GM21360 (cell line): ENCODE results near the gene RPS21.

Source experiments
- ATAC-seq: cut with Tn5 transposase; IDR thresholded peaks from one replicate; pipeline ENCODE4 v1.9.1; 2021; ENCODE audit warnings: mild to moderate bottlenecking, moderate library complexity; ENCODE audit not compliant: unreplicated experiment

The RPS21 gene

DNA sequence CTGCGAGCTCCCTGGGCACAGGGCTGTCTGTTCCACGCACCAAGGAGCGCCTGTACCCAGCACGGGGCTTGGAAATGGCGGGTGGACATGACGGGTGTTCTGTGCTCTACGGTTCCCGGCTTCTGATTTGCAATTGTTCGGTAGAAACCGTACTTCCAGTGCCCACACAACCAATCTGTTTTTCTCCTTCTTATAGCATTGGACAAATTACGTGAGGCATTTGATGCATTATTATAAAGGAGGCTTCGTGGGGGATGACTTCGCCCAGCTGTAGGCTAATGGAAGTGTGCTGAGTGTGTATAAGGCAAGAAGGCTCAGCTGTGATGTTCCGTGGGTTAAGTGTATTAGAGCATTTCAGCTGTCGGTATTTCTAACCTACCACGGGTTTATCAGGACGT is 9.8 kb upstream of the RPS21 start:
- ATAC-seq = no peak

DNA sequence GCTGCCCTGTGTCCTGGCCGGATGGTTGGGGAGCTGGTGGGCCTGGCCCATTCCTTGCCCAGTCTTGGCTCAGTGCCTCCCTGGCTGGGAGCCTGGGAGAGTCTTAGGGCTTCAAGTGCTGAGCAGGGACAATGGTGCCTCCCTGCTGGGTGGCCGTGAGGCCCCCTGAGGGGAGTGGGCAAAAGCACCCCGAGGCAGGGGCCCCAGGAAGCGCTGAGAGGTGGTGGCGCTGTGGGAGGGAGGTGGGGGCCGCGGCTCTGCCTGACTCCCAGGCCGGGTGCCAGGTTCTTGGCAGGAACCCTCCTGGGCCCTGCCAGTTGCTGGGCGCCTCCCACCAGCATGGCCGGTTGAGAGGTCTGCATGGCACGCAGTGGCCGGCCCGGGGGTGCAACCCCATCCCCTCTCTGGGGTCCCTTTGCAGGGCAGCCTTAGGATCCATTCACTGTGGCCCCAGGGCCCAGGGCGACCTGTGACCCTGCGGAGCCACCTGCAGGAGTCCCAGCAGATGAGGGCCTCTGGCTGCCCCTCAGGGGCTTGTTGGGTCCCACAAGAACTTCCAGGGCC is 9.2 kb upstream of the RPS21 start:
- no peak for ATAC-seq

- no peak for ATAC-seq
Measured at GRCh38 chr20:62378215-62378614, 8.7 kb upstream of the RPS21 start.

DNA sequence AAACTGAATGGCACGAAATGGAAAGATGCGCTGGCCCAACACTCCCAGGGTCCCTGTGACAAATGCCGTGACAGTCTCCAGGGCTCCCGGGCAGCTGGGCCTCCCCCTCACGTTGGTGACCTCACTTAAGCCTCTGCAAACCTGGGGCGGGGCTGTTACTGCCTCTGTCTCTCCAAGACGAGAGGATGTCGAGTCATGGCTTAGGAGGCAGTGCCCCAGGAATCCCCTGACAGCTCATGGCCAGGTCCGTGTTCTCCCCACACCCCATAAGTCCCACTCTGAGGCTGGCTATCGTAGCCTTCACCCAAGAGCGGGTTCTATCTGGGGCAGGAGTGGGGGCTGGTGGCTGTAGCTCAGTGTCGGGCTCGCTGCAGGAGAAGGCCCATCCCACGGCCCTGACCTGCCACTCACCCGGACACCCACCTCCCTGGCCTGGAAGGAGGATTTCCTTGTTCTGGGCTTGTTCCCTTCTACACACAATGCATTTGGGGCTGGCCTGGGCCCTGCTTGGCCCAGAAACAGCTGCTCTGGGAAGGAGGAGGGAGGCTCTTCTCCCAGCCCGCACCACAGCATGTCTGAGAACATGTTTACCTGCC is 5.6 kb upstream of the RPS21 start:
- ATAC-seq = no peak

DNA sequence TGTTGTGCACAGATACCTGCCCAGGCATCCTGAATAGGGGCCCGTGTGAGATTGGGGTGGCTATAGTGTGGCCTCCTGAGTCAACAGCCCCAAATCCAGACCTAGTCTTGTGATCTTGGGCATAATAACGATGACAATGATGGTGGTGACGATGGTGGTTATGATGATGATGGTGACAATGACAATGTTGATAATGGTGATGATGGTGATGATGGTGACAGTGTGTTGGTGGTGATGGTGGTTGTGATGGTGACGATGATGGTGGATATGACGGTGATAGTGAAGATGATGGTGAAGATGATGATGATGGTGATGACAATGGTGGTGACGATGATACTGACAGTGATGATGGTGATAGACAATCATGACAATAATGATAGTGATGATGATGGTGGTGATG is 5.1 kb upstream of the RPS21 start:
- ATAC-seq = no peak

DNA sequence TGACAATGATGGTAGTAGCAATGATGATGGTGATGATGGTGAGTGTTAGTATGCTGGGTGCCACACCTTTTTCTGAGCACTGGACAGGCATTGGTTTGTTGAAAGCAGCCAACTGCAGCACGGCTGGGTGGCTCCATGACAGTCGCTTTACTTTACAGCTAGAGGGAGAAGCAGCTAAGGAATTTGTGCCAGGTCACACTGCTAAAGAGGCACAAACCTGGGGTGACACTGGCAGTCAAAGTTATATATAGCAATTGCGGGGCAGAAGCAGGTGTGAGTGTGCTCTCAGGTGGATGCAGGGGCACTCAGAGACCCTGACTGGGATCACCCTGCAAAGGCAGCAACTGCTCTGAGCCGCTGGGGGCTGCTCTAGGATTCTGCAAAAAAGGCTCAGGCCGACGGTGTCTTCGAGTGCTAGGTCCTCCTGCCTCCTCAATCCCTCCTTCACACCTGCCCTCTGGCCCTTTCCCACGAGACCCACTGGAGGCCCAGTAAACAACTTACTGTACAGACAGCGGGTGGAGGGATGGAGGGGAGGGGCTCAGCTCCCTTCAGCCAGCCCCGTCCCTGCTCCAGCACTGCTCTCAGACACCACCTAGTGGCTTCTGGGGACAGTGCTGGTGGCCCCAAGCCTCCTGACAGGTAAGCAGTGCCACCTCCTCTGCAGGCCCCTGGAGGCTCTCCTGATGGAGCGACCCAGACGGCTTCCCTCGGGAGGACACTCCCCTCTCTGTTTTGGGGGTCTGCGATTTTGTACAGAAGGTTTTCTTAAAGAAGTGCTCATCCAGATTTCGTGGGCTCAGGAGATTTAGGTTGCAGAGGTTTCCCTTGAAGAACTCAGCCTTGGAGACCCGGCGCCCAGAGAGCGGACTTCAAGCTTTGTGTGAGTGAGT is 4.4 kb upstream of the RPS21 start:
- peak; percentile 55 for ATAC-seq

- ATAC-seq = no peak
Measured at GRCh38 chr20:62387219-62387913, 463 bp downstream of the RPS21 start.

- ATAC-seq = no peak
Measured at GRCh38 chr20:62387933-62388635, 1.2 kb downstream of the RPS21 start.

- ATAC-seq = no peak
Measured at GRCh38 chr20:62388839-62389600, 2.1 kb downstream of the RPS21 start.

GRCh38 chr20:62389601-62390087 is 2.7 kb downstream of the RPS21 start:
- ATAC-seq = no peak

DNA sequence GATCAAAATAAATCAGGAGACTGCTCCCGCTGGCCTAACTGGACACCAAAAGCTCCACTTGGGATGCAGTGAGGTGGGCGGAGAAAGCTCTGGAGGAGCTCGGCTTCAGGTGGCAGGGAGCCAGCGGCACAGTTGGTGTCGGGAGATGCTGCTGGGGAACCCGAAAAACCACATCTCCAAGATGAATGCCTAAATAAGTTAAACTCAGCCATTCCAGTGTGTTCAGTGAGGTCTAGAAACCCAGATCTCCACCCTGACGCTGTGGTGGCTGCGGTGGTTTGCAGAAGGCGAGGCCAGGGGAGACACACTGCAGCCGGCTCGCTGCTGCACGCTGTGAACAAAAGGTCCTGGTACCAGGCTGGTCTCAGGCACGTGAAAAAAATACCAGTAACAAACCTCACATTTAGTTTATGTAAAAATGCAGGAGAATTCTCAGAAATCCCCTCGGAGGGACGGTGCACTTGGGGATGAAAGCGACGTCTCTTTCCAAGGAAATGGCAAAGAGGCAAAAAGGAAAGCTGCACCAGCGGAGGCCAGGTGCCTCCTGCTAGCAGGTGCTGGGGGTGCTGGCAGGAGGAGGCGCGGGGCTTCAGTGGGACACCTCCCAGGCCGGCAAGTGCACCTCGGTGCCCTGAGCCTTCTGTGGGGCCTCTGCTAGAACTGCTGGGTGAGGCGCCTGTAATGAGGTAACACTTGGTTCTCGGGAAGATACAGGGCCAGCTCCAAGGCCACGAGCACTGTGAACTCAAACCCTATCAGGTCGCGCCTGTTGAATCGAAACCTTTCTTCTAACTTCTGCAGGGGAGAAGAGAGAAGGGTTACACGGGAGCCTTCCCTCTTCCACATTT is 3.6 kb downstream of the RPS21 start:
- no peak for ATAC-seq

GRCh38 chr20:62391165-62392076 is 4.5 kb downstream of the RPS21 start:
- ATAC-seq = no peak

- ATAC-seq = no peak
Measured at GRCh38 chr20:62392077-62392418, 5.1 kb downstream of the RPS21 start.

- ATAC-seq = no peak
Measured at GRCh38 chr20:62392621-62393334, 5.9 kb downstream of the RPS21 start.

GRCh38 chr20:62393335-62393665 is 6.4 kb downstream of the RPS21 start:
- no peak for ATAC-seq

- ATAC-seq = no peak
Measured at GRCh38 chr20:62393830-62394229, 6.9 kb downstream of the RPS21 start.
